Medulla oblongata (tissue), 1 donor: ENCODE measurements around the gene RBM18.
A peak's percentile ranks its signal among the peaks of the same experiment; 100 is the strongest.

Experiments
- DNase-seq: peaks from one replicate; pipeline ENCODE4 v3.0.0-alpha.2; 2015; ENCODE audit errors: extremely low spot score

The RBM18 gene

GRCh38 chr9:122204491-122204890 is 60.1 kb downstream of the RBM18 start:
- no peak for DNase-seq

GRCh38 chr9:122204055-122204454 is 60.6 kb downstream of the RBM18 start:
- no peak for DNase-seq

DNA sequence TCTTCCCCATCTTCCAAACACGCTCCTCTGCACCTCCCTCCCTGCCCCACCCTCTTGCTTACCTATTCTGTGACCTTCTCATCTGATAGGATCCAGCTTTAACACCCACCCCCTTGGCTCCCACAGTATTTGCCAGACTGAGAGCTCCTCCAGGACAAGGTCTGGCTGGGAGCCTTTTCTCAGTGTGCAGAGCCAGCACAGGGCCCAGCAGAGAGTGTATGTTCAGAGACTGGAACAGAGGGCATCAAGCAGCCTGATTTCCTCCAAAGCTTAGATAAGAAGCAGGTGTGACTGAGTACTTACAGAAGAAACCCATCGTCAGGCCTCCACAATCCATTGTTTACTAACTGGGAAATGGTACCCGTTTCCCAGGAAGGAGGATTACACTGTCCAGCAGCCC is 62.5 kb downstream of the RBM18 start:
- no peak for DNase-seq

GRCh38 chr9:122201641-122202040 is 63.0 kb downstream of the RBM18 start:
- no peak for DNase-seq

- DNase-seq: no peak
Observed at GRCh38 chr9:122200960-122201595, 63.6 kb downstream of the RBM18 start.

DNA sequence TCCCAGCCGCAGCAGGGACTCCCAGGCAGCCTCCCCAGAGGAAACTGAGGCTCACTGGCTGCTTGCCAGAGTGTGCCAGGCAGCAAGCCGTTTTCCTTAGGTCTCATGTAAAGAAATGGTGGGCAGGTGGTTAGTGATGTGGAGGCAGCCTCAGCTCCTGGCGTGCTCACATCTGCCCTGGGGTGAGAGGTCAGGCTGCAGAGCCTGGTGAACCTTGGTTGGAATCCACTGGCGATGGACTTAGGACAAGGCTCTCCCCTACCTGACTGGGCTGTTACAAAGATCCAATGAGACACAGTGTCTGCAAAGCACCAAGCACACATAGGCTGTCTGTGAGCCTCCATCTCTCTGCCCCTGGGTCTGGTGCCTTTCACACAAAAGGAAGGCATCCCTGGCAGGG is 66.8 kb downstream of the RBM18 start:
- DNase-seq: no peak

DNA sequence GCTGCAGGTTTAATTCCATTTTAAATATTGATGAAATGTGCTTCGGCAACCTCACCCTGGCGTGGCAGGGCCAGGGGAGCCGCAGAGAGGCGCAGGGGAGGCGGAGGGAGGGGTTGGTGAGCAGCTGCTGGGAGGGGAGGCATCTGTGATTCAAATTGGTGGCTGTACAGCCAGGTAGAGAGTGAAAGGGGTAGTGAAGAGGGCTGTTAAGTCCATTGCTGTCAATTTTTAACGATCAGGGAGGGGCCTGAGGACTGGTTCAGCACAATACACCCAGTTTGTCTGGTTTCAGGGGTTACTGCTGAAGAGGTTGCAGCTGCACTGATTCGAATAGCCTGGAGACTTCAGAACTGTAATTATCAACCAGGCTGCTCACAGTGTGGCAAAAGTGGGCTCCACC is 67.2 kb downstream of the RBM18 start:
- no peak for DNase-seq

GRCh38 chr9:122195875-122196274 is 68.8 kb downstream of the RBM18 start:
- no peak for DNase-seq

- DNase-seq: no peak
Observed at GRCh38 chr9:122193651-122194050, 71.0 kb downstream of the RBM18 start.

GRCh38 chr9:122192914-122193525 is 71.6 kb downstream of the RBM18 start:
- DNase-seq: no peak

DNA sequence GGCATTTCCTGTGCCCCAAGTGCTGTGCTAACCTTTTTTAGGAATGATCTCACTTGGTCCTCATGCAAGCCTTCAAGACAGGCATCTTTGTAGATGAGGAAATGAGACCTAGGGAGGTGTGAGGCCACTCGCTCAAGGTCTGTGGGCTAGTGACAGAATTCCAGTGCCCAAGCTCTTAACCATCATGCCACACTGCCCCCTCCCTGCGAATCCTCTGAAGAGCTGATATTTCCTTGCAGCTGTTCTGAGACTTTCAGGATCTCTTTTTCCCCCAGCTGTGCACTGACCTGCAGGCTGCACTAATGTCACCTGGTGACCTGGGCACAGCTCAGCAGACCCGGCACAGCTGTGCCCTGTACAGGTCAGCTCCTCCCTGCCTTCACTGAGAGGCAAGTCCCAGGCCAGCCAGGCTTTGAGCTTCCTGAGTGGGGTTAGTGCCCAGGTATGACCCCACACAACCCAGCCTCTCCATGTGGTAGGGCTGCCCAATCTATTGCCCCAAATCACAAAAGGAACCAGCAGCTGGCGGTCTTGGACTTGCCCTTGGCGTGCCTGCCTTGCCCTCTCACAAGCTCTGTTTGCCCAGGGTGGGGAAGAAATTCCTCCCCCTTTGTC is 72.3 kb downstream of the RBM18 start:
- no peak for DNase-seq

GRCh38 chr9:122191584-122191983 is 73.1 kb downstream of the RBM18 start:
- no peak for DNase-seq

- peak; percentile 37 for DNase-seq
Observed at GRCh38 chr9:122190597-122191381, 73.9 kb downstream of the RBM18 start.

DNA sequence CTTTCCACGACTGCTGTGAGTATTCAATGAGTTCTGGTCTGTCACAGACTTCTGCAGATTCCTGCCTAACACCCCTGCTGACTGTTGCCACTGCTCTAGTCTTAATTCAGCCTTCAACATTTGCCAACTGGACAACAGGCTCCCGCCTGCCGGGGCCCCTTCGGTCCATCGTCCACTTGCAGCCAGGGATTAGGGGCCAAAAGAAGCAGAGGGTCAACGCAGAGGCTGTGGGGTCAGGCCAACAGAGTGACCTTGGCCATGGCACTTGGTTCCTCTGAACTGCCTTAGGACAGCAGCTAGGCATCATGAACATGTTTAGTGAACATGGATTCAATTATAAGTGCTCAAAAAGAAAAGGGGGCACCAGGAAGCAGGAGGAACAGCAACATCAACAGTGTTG is 76.3 kb downstream of the RBM18 start:
- no peak for DNase-seq
